GM21390 (cell line): ENCODE results near the gene OTOGL.
"Not testable (repeated sequence)": the region's sequence is repeated elsewhere in the genome, so short reads cannot be mapped to it uniquely, and the experiment has no call there.

Experiments
- ATAC-seq: cut with Tn5 transposase; IDR thresholded peaks from one replicate; pipeline ENCODE4 v1.9.1; 2021; ENCODE audit not compliant: unreplicated experiment

The OTOGL gene

DNA sequence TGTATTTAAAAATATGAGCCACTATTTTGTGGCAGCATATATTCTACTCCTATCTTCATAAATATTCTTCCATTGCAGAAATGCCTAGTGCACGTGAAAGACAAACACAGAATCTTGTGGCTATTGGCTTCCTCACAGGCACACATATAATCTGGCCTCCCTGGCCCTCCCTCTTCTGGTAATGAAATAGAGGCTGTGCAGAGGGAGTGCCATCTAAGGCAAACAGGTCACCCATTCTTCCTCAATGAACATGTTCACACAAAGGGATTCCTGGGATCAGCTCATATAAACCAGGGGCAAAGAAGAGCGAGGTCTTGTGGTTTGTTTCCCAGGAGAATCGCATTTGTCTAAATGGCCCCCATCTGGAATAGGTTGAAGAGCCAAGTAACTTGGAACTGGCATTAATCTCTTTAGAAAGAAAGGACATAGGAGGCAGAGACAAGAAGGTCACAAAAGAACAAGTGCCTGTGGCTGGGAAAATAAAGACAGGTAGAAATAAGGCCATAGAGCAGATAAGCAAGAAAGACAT lies 173.1 kb downstream of the OTOGL start:
- no peak for ATAC-seq

DNA sequence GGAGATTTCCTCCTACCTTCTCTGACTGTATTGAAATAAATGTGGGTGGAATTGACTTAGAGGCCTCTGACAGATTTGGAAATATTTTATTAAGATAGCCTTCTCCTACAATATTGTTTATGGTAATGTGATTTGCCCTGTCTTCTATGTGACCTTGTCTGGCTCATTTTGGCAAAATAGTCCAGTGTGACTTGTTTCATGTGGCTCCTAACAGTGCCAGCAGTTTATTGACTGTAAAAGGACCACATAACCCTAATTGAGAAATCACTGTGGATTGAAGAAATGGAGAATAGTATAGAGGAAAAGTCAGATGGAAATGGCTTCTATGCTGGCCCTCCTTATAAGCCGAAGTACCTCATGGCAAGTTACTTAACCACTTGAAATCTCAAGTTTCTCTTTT lies 173.8 kb downstream of the OTOGL start:
- ATAC-seq: no peak

DNA sequence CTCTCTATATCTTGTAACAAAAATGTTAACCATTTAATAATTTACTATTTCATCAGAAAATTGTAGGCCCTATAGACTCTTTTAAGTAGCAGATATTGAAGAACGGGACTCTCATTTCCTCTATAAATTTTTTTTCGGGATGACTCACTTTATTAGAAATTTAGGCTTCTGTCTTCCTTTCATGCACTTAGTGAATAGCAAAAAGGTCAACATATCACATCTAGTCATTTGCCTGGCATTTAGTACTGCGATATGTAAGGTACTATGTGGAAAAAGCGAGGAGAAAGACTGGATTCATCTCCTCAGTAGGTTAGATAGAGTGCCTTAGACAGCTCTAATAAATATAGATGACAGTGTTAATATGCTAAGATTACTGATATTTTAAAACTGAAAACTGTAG lies 178.4 kb downstream of the OTOGL start:
- no peak for ATAC-seq

DNA sequence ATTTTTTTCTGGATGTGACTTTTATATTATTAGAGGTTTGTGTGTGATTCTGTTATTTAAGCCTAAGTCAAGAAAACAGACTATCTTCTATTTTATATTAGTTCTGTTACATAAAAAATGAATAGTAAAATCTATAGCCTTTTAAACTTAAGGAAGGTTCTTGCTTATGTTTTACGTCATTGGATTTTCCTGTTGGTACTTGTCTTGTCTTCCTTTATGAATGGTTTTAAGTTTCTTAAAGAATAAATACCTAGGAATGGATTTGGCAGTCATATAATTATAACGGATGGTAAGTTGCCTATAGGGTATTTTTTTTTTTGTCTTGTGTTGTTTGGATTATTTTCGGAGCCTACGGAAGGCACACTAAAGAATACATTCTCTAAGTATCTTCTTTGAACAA lies 182.9 kb downstream of the OTOGL start:
- ATAC-seq: no peak

DNA sequence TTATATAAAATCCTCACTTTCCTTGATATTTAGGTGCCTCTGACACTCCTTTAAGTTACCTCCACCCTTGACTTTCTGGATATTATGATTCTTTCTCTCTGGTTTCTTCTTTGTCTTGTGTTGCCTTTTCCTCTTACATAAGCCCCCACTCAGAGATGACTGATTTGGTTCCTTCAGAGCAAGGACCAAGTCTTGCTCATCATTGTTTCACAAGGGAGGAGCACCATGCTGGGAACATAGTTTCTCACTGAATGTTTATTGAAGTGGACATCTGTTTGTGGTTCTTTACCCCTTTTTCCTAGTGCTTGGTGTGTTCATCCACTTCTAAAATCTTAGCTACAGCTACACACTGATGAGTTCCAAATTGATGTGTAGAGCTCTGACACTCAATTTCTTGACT lies 183.4 kb downstream of the OTOGL start:
- ATAC-seq: no peak

DNA sequence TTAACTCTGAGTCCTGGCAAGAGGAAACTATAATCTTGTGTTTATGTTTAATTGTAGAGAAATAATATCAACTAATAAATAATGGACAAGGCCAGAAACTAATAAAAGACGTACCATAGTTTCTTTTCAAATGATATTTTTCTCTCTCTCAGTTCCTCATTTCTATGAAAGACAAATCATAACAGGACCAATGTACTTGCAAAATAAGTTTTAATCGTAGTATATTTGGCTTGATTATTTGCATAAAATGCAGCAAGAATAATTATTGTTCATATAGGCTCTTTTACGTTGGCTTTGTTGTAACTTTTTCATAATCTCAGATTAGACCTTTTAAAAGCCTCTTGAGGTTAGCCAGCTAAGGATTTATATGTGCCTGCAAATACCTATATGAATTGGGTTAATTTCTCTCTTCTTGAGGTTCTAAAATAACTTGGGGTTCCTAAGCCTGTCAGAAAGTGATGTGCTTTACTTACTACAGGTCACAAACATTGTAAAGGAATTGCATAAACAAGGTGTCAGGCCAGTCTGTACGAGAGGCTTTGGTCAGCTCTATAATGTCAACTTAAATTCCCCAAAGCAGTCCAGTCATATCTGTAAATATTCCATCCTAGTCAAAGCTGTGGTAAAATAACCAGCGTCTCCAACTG lies 191.9 kb downstream of the OTOGL start:
- no peak for ATAC-seq

DNA sequence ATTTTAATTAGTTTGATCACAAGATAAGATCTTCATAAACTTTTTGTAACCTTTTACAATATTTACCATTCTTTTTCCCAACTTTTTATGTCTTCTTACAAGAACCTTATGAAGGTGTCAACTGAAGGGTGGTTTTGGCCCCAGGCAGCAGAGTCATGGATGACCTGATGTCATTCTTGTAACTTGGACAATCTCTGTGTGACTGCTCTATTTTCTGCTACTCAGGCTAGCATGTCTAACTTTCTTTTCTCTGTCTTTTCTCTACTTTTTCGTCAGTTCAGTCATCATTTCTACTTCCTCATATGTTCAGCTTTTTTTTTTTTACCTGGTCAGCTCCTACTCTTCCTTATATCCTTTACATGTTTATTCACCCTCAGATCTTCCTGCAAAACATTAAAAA lies 194.0 kb downstream of the OTOGL start:
- ATAC-seq: peak; percentile 50

DNA sequence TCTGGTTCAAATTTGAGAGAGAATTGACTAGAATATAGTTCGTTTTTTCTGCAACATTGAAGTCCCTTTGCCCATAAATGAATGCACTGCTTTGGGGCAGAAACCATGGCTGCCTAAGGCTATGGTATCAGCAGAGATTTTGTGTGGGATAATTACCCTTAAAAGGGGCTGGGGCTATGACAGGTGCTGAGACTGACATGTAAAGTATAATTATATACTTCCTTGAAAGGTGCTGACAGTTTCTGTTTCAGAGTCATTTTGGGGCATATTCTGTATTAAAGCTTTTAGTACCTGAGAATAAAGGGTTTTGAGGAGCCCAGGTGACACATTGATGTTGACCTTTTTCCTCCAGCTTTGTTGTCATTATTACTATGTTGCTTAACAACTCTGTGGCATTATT lies 194.4 kb downstream of the OTOGL start:
- peak; percentile 77 for ATAC-seq

DNA sequence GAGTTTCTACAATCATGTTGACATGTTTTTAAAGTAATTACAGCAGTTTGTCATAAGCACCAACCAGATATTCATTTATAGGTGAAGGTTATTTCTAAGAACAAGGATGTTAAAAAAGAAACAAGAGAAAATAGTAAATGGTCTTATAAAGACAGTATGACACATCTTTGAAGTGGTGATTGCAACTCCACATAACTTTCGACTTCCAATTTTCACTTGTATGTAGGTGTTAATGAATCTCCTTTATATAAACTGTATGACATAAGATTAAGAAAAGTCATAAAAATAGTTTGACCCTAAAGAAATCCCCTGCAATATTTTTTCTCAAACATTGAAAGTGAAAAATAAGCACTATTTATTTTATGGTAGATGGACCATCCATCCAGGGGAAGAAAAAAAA lies 199.9 kb downstream of the OTOGL start:
- ATAC-seq: peak; percentile 47

DNA sequence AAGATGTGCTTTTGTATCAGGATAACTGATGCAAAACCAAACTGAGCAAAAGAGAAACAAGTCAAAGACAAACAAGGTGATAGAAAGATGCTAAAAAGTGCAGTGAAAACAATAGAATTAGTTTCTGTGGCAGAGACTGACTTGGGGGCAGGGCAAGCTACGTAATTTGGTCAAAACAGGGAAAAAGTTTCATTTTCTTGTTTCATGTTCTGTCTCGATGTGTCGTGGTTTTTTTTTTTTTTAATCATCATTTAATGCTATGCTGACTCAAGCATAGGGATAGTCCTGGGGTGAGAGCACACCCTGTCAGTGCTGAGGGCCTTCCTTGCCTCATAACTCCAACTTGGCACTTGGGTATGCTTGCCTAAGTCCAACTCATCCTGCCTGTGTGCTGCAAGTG lies 200.6 kb downstream of the OTOGL start:
- ATAC-seq: peak; percentile 84

DNA sequence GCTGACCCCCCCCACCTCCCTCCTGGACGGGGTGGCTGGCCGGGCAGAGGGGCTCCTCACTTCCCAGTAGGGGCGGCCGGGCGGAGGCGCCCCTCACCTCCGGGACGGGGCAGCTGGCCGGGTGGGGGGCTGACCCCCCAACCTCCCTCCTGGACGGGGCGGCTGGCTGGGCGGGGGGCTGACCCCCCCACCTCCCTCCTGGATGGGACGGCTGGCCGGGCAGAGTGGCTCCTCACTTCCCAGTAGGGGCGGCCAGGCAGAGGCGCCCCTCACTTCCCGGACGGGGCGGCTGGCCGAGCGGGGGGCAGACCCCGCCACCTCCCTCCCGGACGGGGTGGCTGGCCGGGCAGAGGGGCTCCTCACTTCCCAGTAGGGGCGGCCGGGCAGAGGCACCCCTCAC lies 208.1 kb downstream of the OTOGL start:
- ATAC-seq: not testable (repeated sequence)

DNA sequence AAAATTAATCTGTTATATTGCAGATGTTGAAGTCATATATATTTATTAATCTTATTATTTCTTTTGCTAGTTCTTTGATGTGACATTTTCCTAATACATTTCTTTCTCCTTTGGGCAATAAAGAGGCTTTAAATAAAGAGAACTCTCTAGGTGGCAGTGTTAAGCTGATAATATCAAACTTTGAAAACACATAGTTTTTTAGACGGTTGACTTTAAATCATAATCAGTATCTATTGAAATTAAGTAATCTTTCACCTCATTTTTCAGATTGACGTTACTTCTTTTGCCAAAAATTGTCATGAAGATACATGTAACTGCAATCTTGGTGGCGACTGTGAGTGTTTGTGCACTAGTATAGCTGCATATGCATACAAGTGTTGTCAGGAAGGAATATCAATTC lies 213.9 kb downstream of the OTOGL start:
- ATAC-seq: no peak

DNA sequence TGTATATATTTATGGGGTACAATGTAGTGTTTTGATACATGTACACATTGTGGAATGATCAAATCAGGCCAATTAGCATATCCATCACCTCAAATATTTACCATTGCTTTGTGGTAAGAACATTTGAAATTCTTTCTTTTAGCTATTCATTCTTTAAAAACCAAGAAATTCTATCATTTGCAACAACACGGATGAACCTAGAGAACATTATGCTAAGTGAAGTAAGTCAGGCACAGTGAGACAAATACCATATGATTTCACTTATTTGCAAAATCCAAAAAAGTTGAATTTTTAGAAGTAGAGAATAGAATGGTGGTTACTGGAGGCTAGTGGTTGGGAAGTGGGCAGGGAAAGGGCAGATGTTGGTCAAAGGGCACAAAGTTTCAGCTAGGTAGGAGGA lies 215.4 kb downstream of the OTOGL start:
- no peak for ATAC-seq

DNA sequence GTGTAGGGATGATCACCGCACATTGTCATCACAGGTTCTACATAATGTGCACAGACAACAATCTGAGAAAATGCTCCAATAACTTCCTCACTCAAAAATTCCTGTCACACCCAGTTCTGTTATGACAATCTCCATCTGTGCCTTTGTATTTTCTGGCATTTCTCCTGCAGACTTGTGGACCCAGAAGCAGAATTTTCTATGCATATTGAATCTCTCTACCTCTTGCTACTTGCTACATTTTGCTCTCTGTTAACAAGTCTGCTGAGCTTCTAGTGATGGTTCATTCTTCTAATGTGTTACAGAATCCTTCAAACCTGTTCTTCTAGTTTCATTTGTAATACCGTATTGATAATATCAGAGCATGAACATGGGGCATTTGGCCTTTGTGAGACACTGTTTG lies 216.9 kb downstream of the OTOGL start:
- no peak for ATAC-seq

DNA sequence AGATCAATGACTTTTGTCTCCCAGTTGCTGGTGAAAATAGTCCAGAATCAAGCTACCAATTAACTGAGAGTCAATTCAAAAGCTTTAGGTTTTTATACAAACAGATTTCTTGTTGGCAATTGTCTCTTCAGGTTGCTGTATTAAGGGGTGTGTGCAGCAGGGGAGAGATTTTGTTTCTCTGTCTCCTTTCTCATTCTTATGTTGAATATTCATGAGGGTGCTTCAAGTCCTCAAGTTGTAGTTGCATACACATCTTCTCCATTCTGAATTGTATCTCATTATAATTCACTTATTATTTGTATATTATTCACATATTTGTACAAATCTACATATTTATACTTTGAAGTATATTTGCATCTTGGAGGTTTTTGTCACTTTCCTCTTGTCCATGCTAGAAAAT lies 218.0 kb downstream of the OTOGL start:
- ATAC-seq: no peak

DNA sequence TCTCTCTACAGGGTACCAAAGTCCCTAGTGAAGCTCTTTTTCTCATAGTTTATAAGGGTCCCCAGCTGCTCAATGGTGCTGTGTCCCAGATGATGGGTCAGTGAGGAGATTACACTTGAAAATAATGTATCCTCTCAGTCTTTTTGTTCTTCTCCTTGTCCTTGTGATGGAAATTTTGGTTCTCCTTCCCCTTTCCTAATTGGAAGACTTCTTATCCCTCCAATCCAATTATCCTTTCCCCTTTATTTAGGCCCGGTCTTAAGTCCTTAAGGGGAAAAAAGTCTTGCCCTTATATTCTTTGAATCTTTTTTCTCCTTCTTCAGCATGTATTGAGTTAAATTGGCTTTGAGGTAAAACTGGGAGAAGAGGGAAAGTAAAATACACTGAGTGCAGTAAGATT lies 218.6 kb downstream of the OTOGL start:
- no peak for ATAC-seq

DNA sequence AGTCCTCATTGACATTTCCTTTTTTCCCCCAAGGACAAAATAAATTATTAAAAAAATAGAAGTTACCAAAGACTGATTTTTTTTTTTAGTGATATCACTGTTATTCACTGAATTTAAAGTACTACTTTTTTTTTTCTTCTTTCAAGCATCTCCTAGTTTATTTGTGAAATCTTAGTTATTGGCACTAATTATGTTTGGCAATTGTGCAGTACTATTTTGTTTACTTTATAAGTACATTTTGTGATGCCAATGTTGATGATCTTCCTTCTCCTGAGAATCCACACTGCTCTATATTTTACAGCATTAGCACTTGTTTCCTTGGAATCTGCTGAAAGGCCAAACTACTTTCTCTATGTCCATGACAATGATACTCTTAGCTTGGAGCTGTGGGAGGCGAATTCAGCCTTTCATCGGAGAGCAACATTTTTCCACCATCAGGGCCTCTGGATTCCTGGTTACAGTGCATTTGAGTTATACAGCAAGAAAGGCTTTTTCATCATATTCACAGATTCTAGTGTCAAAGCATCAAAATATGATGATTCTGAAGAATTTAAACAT lies 220.9 kb downstream of the OTOGL start:
- no peak for ATAC-seq

DNA sequence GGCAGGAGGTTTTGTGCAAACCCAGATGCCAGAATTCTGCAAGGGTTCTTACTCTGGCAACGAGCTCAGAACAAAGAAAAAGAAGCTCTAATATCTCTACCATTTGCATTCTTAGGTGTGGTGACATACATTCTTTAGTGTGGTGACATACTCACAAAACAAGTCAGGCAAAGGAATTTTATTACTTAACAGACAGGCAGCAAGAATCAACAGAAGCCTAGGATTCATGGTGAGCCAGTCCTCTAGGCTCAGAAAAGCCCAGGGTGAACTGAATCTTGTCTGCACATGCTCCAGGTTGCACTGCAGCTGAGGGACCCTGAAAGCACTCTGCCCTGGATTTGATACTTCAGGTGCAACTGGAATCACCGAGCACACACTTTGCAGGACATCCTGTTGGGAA lies 222.3 kb downstream of the OTOGL start:
- ATAC-seq: no peak

DNA sequence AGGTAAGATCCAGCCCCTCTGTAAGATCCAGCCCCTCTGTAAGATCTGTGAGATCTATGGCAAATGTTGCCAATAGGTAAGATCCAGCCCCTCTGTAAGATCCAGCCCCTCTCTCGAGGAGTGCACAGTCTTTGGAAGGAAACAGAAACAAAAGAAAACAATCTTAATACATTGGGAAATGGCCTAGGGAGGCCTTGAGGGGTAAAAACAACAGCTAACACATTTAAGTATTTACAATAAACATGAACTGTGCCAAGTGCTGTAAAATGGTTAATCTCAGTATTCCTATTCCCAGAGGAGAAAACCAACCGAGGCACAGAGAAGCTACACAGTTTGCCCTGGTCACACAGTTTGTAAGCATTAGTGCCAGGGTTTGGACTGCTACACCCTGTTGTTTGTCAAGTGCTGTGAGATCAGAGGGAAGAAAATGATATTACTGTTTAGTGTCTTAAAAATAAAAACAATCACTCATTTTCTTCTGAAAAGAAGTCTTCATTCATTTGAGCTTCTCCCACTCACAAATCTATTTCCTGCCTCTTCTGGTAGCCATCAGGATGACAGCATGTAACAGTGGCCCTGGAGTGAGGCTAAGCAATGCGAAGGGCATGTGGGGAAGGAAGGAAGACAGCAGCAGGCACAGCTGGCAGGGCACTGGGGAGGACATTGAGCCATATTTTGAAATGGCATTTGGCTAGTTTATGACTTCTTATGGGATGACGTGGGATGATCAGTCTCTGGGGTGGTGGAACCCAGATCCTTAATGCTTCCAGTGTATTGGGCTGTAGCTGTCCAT lies 226.0 kb downstream of the OTOGL start:
- no peak for ATAC-seq

DNA sequence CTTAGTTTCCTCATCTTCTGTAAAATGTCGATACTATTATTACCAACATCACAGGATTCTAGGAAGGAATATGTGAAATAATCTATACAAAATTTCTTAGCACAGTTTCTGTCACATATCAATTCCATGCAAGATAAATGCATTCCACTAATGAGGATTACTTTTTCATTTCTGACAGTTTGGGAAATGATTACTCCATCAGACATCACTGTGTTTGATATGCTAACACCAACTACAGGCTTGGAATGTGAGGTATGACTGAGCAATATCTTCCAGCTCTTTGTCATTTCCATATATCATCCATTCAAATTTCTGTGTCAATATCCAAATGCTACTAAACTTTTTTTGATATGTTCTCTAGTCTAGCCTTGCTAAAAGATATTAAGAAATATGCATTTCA lies 233.5 kb downstream of the OTOGL start:
- no peak for ATAC-seq

DNA sequence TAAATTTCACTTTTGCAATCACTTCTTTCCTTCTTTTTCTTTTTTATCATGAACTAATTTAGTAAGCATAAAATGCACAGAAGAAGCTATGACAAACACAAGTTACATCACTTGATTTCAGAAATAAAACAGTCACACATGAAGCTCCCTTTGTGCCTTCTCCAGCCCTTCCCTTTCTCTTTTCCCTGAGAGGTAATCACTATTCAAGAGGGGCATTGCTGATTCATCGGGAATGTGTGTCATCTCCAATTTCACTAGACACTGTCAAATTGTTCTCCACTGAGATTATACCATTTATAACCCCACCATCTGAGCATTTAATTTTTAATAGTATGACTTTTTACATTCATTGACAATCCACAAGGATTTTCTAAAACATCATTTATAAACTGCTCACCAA lies 253.1 kb downstream of the OTOGL start:
- ATAC-seq: no peak

DNA sequence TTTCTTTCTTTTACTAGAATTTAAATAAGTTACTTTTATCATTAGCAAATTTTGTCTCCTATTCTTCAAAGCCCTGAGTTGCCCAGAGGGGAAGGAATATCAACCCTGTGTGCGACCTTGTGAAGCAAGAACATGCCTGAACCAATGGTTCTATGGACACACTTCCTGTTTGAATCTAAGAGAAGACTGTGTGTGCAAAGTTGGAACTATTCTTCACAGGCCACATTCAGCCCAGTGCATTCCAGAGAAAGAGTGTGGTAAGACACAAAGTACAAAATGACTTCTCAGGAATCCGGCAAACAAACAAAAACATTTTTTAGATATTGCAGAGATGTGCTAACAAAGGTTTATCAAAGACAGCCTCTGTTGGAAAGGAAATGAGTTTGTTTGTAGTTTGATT lies 253.9 kb downstream of the OTOGL start:
- ATAC-seq: no peak
